ENCODE results near the gene EPS15. TPM values are rescaled to one million over a fixed set of nuclear protein-coding genes. Genes with fewer than 3 reads are reported as not detected.
"Not testable (repeated sequence)": the region's sequence is repeated elsewhere in the genome, so short reads cannot be mapped to it uniquely, and the experiment has no call there.

The EPS15 gene
- total and polyA plus RNA-seq, 9 donors: 20.9 to 84.0 (median 68.4) TPM

- no peaks in the 10 kb centered on the region for H3K36me3 ChIP-seq
- H3K4me3 ChIP-seq: no peak overlapping the region
- H3K4me1 ChIP-seq (ENCODE audit: insufficient read depth): no peaks in the 10 kb centered on the region
- DNase-seq: no peak
- no peak overlapping the region for H3K27ac ChIP-seq
- H3K27me3 ChIP-seq: no peaks in the 10 kb centered on the region
- 63 to 67% (median 65%) methylated on average over 5 of the region's 5 CpGs for WGBS, 3 donors
- TF ChIP-seq POLR2A (IDR thresholded peaks at IDR 0.05) (no peak), EP300 (IDR thresholded peaks at IDR 0.05) (no peak), CTCF (IDR thresholded peaks at IDR 0.05) (no peak)
- intact Hi-C loops (cut with DNase I): no loop called here
- no peaks in the 10 kb centered on the region for H3K9me3 ChIP-seq
These were observed 108.3 kb downstream of the EPS15 start for GRCh38 chr1:51410568-51411460.

GRCh38 chr1:51409755-51410541 is 109.1 kb downstream of the EPS15 start:
- H3K36me3 ChIP-seq; H3K4me1 ChIP-seq (ENCODE audit: insufficient read depth); H3K27me3 ChIP-seq; H3K4me3 ChIP-seq; H3K27ac ChIP-seq; intact Hi-C loops (cut with DNase I); DNase-seq; H3K9me3 ChIP-seq: not testable (repeated sequence)
- WGBS, 3 donors: 85 to 94% (median 93%) methylated on average over 7 of the region's 7 CpGs

- H3K9me3 ChIP-seq: no peaks in the 10 kb centered on the region
- H3K27ac ChIP-seq: no peak overlapping the region
- no peaks in the 10 kb centered on the region for H3K27me3 ChIP-seq
- H3K4me3 ChIP-seq: no peak overlapping the region
- intact Hi-C loops (cut with DNase I): no loop called here
- TF ChIP-seq POLR2A (IDR thresholded peaks at IDR 0.05): no peak
- no peak for TF ChIP-seq CTCF (IDR thresholded peaks at IDR 0.05)
- no peak for TF ChIP-seq EP300 (IDR thresholded peaks at IDR 0.05)
- H3K36me3 ChIP-seq: no peaks in the 10 kb centered on the region
- H3K4me1 ChIP-seq (ENCODE audit: insufficient read depth): no peaks in the 10 kb centered on the region
- 88 to 92% (median 91%) methylated on average over 1 of the region's 1 CpG for WGBS, 3 donors
- DNase-seq: no peak
These were observed 126.8 kb downstream of the EPS15 start for GRCh38 chr1:51392241-51392640.

GRCh38 chr1:51390641-51391040 is 128.4 kb downstream of the EPS15 start:
- whole genome bisulfite sequencing, 3 donors: 50 to 95% (median 81%) methylated on average over 1 to 2 of the region's 2 CpGs
- H3K27me3 ChIP-seq; H3K27ac ChIP-seq; intact Hi-C loops (cut with DNase I); H3K36me3 ChIP-seq; H3K9me3 ChIP-seq; H3K4me3 ChIP-seq; DNase-seq; H3K4me1 ChIP-seq (ENCODE audit: insufficient read depth): not testable (repeated sequence)

GRCh38 chr1:51387288-51387687 is 131.8 kb downstream of the EPS15 start:
- H3K27me3 ChIP-seq; H3K4me3 ChIP-seq; DNase-seq; H3K27ac ChIP-seq; intact Hi-C loops (cut with DNase I); H3K36me3 ChIP-seq; H3K9me3 ChIP-seq; H3K4me1 ChIP-seq (ENCODE audit: insufficient read depth): not testable (repeated sequence)
- 86 to 95% (median 90%) methylated on average over 2 to 3 of the region's 3 CpGs for WGBS, 3 donors

- H3K36me3 ChIP-seq; DNase-seq; H3K9me3 ChIP-seq; H3K27me3 ChIP-seq; H3K4me1 ChIP-seq (ENCODE audit: insufficient read depth); H3K4me3 ChIP-seq; intact Hi-C loops (cut with DNase I); H3K27ac ChIP-seq: not testable (repeated sequence)
- 97 to 98% (median 98%) methylated on average over 5 of the region's 5 CpGs for WGBS, 3 donors
These were observed 132.8 kb downstream of the EPS15 start for GRCh38 chr1:51386259-51386658.

Measured in ovary (tissue), 9 donors.